ENCODE results near the gene RPAP3.

The RPAP3 gene

DNA sequence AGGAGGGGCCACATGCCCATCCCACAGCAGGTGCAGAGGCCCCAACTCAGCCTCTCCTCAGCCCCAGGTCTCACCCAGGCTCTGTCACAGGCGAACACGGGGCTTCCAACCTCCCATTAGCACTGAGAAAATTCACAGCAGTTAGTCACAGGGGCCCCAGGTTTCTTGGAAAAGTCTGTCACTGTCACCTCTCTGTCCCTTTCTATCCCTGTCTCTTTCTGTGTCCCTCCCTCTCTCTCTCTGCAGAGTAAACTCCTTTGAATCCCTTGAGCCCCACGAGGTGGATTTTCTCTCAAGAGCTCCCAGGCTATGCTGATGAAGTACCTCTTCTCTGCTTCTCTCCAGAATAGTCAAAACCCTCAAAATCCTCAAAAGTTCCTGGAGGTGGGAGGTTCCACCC, 33.5 kb upstream of the RPAP3 start:
- no peak for DNase-seq (ENCODE audit: low read depth)
- H3K4me3 ChIP-seq (ENCODE audit: control insufficient read depth, low read depth, low read length), result no peak overlapping the region
- TF ChIP-seq CTCF (conservative IDR thresholded peaks at IDR 0.05; ENCODE audit: control insufficient read depth, insufficient read depth, low read depth, low read length), result no peak

DNA sequence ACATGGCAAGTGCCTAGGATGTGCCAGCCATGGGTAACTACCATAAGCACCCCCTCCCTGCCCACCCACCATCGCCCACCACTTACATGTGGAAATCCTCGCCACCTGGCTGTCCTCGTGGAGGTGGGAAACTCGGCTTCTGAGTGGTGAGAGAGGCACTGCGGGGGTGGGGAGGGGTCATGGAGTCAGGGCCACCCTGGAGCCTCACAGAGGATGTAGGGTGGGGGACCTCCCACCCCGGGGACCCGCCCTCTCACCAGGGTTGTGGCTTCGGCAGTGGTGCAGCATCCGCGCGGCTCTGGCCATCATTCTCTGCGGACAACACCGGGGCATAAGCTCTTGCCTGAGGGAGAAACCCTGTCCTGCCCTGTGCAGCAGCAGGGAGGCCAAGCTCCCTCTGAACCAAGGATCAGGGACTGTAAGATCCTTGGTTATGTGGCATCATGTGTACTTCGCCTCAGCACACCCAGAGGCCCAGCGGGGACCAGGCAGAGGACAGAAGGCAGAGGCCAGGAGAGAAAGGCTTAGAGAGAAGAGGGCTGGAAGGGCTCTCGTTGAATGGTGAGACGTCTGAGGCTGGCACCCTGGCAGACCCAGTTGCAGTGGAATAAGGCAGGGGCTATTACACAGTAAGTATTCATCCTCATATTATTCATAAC, 32.2 kb upstream of the RPAP3 start:
- TF ChIP-seq CTCF (conservative IDR thresholded peaks at IDR 0.05; ENCODE audit: control insufficient read depth, insufficient read depth, low read depth, low read length), result no peak
- DNase-seq (ENCODE audit: low read depth), result no peak
- no peak overlapping the region for H3K4me3 ChIP-seq (ENCODE audit: control insufficient read depth, low read depth, low read length)

- H3K4me3 ChIP-seq (ENCODE audit: control insufficient read depth, low read depth, low read length), result peak overlapping the region; percentile 15
- peak; percentile 89 for DNase-seq (ENCODE audit: low read depth)
- TF ChIP-seq CTCF (conservative IDR thresholded peaks at IDR 0.05; ENCODE audit: control insufficient read depth, insufficient read depth, low read depth, low read length), result no peak
Observed at GRCh38 chr12:47736877-47737676, 31.2 kb upstream of the RPAP3 start.

GRCh38 chr12:47736216-47736615, 30.4 kb upstream of the RPAP3 start:
- no peak for DNase-seq (ENCODE audit: low read depth)
- H3K4me3 ChIP-seq (ENCODE audit: control insufficient read depth, low read depth, low read length), result no peak overlapping the region
- TF ChIP-seq CTCF (conservative IDR thresholded peaks at IDR 0.05; ENCODE audit: control insufficient read depth, insufficient read depth, low read depth, low read length), result no peak

DNA sequence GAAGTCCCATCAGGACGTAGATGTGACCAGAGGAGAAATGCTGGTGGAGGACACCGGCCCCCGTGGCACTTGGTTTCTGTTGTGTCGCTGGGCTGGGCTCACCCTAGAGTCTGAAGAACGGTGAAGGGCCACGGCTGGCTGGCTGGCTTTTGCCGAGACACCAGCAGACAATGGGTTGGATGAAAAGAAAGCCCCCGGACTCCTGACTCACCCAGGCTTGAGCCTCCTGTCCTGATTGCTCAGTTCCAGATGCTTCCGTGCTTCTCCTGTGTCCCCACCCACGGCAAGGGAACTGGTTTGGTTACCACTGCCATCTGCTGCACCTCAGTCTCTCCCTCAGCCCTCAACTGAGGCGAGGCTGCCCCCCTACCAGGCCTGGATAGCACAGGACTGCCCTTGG, 29.8 kb upstream of the RPAP3 start:
- no peak for TF ChIP-seq CTCF (conservative IDR thresholded peaks at IDR 0.05; ENCODE audit: control insufficient read depth, insufficient read depth, low read depth, low read length)
- DNase-seq (ENCODE audit: low read depth), result peak; percentile 42
- H3K4me3 ChIP-seq (ENCODE audit: control insufficient read depth, low read depth, low read length), result no peak overlapping the region

DNA sequence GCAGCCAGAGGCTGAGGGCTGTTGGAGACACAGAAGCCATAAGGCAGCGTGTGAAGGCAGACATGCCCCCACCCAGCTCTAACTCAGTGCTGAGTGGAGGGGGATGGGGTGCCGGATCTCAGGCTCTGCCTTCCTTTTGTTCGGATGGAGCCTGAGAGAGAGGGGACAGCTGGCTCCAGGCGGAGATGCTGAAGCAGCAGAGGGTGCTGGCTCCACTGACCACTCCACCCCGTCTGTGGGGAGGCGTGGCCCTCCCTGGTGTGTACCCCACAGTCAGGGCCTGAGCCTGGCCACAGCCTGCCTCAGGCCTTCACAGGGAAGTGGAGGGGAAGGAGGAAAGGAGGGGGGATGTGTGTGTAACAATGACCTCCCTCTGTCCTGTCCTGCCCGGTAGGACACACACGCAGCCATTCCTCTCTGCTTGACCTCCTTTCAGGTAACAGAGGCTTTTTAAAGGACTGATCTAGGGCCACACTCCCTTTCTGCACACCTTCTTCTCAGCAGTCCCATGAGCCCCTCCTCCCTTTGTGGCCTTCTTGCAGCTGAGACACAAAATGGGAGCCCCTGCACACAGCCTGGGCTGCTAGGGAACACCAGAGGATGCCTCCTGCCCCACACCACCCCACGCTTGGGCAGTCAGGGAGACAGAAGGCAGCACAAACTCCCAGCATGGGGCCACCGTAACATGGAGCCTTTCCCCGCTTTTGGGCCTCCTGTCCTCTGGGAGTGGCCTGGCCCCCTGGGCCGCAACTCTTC, 29.1 kb upstream of the RPAP3 start:
- no peak for TF ChIP-seq CTCF (conservative IDR thresholded peaks at IDR 0.05; ENCODE audit: control insufficient read depth, insufficient read depth, low read depth, low read length)
- no peak for DNase-seq (ENCODE audit: low read depth)
- no peak overlapping the region for H3K4me3 ChIP-seq (ENCODE audit: control insufficient read depth, low read depth, low read length)
